ENCODE data around the gene PCLO. TPM values are rescaled to one million over a fixed set of nuclear protein-coding genes. Genes with fewer than 3 reads are reported as not detected.

PCLO gene
- total RNA-seq, 1 experiment from 2014 or later: 7.5 TPM

DNA sequence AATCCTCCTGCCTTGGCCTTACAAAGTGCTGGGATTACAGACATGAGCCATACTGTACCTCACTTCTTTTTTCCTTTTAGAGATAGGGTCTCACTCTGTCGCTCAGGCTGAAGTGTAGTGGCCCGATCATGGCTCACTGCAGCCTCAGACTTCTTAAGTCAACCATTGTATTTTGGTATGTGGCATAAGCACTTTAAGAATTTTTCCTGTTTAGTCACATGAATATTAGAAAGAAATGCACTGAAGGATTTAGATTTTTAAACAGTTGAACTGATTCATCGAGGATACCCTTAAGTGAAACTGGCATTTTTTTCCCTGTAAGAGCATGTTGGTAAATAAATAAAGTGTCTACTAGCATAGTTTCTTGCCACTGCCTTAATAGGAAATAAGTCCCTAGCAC lies 399.8 kb downstream of the PCLO start:
- Histone ChIP-seq H3K9ac (ENCODE audit: low read length) (no peak overlapping the region), H3K4me3 (ENCODE audit: low read length) (no peak overlapping the region), H4K20me1 (ENCODE audit: low read length) (no peaks in the 10 kb centered on the region), H3K79me2 (ENCODE audit: low read length) (no peaks in the 10 kb centered on the region), H3K36me3 (ENCODE audit: low read depth, low read length) (no peaks in the 10 kb centered on the region), H3K9me3 (ENCODE audit: low read length) (no peaks in the 10 kb centered on the region), H3K4me1 (ENCODE audit: insufficient read depth, low read length) (no peaks in the 10 kb centered on the region), H2AFZ (ENCODE audit: low read length) (no peak overlapping the region), H3K4me2 (ENCODE audit: low read length) (no peak overlapping the region), H3K27ac (ENCODE audit: low read length) (no peak overlapping the region), H3F3A (ENCODE audit: low read length, unreplicated experiment) (no peaks in the 10 kb centered on the region), H3K27me3 (ENCODE audit: low read length) (no peaks in the 10 kb centered on the region), H3K9me2 (replicated peaks; ENCODE audit: low read length) (no peaks in the 10 kb centered on the region)
- ChIA-PET POLR2A (ENCODE audit: unreplicated experiment) (no interaction called here), CTCF (no interaction called here)
- TF ChIP-seq, protein P1, sequence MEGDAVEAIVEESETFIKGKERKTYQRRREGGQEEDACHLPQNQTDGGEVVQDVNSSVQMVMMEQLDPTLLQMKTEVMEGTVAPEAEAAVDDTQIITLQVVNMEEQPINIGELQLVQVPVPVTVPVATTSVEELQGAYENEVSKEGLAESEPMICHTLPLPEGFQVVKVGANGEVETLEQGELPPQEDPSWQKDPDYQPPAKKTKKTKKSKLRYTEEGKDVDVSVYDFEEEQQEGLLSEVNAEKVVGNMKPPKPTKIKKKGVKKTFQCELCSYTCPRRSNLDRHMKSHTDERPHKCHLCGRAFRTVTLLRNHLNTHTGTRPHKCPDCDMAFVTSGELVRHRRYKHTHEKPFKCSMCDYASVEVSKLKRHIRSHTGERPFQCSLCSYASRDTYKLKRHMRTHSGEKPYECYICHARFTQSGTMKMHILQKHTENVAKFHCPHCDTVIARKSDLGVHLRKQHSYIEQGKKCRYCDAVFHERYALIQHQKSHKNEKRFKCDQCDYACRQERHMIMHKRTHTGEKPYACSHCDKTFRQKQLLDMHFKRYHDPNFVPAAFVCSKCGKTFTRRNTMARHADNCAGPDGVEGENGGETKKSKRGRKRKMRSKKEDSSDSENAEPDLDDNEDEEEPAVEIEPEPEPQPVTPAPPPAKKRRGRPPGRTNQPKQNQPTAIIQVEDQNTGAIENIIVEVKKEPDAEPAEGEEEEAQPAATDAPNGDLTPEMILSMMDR (conservative IDR thresholded peaks at IDR 0.05; ENCODE audit: low read depth, low read length): no peak
- no peak for TF ChIP-seq EZH2phosphoT487 (IDR thresholded peaks at IDR 0.05; ENCODE audit: borderline replicate concordance, low read length)
- no peak for TF ChIP-seq EZH2 (IDR thresholded peaks at IDR 0.05; ENCODE audit: low read length, unreplicated experiment)
- intact Hi-C loops (cut with micrococcal nuclease): no loop called here
- DNase-seq (no peak), ATAC-seq (no peak)
- BruUV-seq (replicated peaks): no TSS peak

DNA sequence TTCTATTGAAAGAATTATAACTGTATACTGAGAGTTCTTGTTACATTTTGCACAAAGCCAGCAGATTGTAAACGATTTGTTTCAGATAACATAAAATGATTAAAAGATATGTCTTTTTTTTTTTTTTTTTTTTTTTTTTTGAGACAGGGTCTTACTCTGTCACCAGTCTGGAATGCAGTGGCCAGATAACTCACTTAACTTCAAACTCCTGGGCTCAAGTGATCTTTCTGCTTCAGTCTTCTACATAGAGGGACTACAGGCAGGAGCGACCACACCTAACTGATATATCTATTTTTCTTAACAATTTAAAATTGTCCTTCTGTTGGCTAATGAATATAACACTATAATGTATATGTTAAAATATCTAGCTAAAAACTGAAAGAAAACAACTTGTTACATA lies 401.9 kb downstream of the PCLO start:
- no peak for DNase-seq
- H3K4me1 ChIP-seq (ENCODE audit: insufficient read depth, low read length): no peaks in the 10 kb centered on the region; the same call in 1 of the 2 replicates
- no peaks in the 10 kb centered on the region for H3K79me2 ChIP-seq (ENCODE audit: low read length)
- ATAC-seq: no peak
- TF ChIP-seq EZH2 (IDR thresholded peaks at IDR 0.05; ENCODE audit: low read length, unreplicated experiment) (no peak), EZH2phosphoT487 (IDR thresholded peaks at IDR 0.05; ENCODE audit: borderline replicate concordance, low read length) (no peak)
- TF ChIP-seq, protein P1 (conservative IDR thresholded peaks at IDR 0.05; ENCODE audit: low read depth, low read length): no peak
- no TSS peak for BruUV-seq (replicated peaks)
- intact Hi-C loops (cut with micrococcal nuclease): no loop called here
- H3K9me2 ChIP-seq (replicated peaks; ENCODE audit: low read length): no peaks in the 10 kb centered on the region
- H3K4me3 ChIP-seq (ENCODE audit: low read length): no peak overlapping the region
- no peak overlapping the region for H3K9ac ChIP-seq (ENCODE audit: low read length)
- POLR2A ChIA-PET (ENCODE audit: unreplicated experiment): no interaction called here
- H3F3A ChIP-seq (ENCODE audit: low read length, unreplicated experiment): no peaks in the 10 kb centered on the region
- no peaks in the 10 kb centered on the region for H3K9me3 ChIP-seq (ENCODE audit: low read length)
- no peak overlapping the region for H2AFZ ChIP-seq (ENCODE audit: low read length)
- no peak overlapping the region for H3K4me2 ChIP-seq (ENCODE audit: low read length)
- no peaks in the 10 kb centered on the region for H3K36me3 ChIP-seq (ENCODE audit: low read depth, low read length)
- no peaks in the 10 kb centered on the region for H4K20me1 ChIP-seq (ENCODE audit: low read length)
- CTCF ChIA-PET: no interaction called here
- no peak overlapping the region for H3K27ac ChIP-seq (ENCODE audit: low read length)
- no peaks in the 10 kb centered on the region for H3K27me3 ChIP-seq (ENCODE audit: low read length)

DNA sequence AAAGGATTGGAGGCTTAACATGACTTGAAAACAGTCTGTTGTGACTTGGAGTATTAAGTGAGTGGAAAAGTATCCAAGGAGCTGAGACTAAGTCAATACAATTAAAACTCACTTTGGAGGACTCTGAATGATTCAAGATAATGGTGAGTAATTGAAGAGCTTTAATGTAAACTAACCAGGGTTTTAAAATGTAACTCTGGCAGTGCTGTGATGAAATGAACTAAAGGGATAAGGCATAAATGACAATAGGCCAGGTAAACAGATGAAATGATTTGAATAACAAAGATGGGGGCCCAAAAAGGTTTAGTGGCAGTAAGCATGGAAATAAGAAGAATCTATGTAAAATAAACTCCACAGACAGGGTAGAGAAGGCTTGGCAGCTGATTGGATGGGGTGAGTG lies 402.6 kb downstream of the PCLO start:
- no peaks in the 10 kb centered on the region for H3K9me2 ChIP-seq (replicated peaks; ENCODE audit: low read length)
- H3K4me3 ChIP-seq (ENCODE audit: low read length): no peak overlapping the region
- no peak overlapping the region for H2AFZ ChIP-seq (ENCODE audit: low read length)
- no peaks in the 10 kb centered on the region for H4K20me1 ChIP-seq (ENCODE audit: low read length)
- no TSS peak for BruUV-seq (replicated peaks)
- intact Hi-C loops (cut with micrococcal nuclease): no loop called here
- DNase-seq (peak; percentile 21), ATAC-seq (peak; percentile 94)
- H3K27me3 ChIP-seq (ENCODE audit: low read length): no peaks in the 10 kb centered on the region
- ChIA-PET CTCF (interaction anchor here (0.6 kb wide), 1 partner anchor 33 kb away, joined by 5 read pairs; no protein-coding TSS in a partner anchor), POLR2A (ENCODE audit: unreplicated experiment) (interaction anchor here (0.6 to 0.7 kb wide), 2 partner anchors 226 to 443 kb away, joined by 3 to 12 read pairs; no protein-coding TSS in a partner anchor)
- H3K4me2 ChIP-seq (ENCODE audit: low read length): no peak overlapping the region
- H3K27ac ChIP-seq (ENCODE audit: low read length): no peak overlapping the region
- H3K79me2 ChIP-seq (ENCODE audit: low read length): no peaks in the 10 kb centered on the region
- H3F3A ChIP-seq (ENCODE audit: low read length, unreplicated experiment): no peaks in the 10 kb centered on the region
- no peaks in the 10 kb centered on the region for H3K36me3 ChIP-seq (ENCODE audit: low read depth, low read length)
- H3K9me3 ChIP-seq (ENCODE audit: low read length): no peaks in the 10 kb centered on the region
- TF ChIP-seq, protein P1 (conservative IDR thresholded peaks at IDR 0.05; ENCODE audit: low read depth, low read length): no peak
- TF ChIP-seq EZH2phosphoT487 (IDR thresholded peaks at IDR 0.05; ENCODE audit: borderline replicate concordance, low read length) (no peak), EZH2 (IDR thresholded peaks at IDR 0.05; ENCODE audit: low read length, unreplicated experiment) (no peak)
- H3K9ac ChIP-seq (ENCODE audit: low read length): no peak overlapping the region
- no peaks in the 10 kb centered on the region; the same call in 1 of the 2 replicates for H3K4me1 ChIP-seq (ENCODE audit: insufficient read depth, low read length)
